ENCODE results near the gene EVC2. TPM values are rescaled to one million over a fixed set of nuclear protein-coding genes. Genes with fewer than 3 reads are reported as not detected.
A peak's percentile ranks its signal among the peaks of the same experiment; 100 is the strongest.

EVC2 gene
- total RNA-seq, 1 experiment from 2014 or later, result 3.2 TPM

GRCh38 chr4:5636766-5637670, 71.3 kb downstream of the EVC2 start:
- TF ChIP-seq EZH2 (IDR thresholded peaks at IDR 0.05; ENCODE audit: low read length, unreplicated experiment) (no peak), CTCF (conservative IDR thresholded peaks at IDR 0.05; ENCODE audit: low read depth, low read length) (no peak), EZH2phosphoT487 (IDR thresholded peaks at IDR 0.05; ENCODE audit: borderline replicate concordance, low read length) (no peak)
- Histone ChIP-seq H3K9me2 (replicated peaks; ENCODE audit: low read length) (no peaks in the 10 kb centered on the region), H4K20me1 (ENCODE audit: low read length) (no peaks in the 10 kb centered on the region), H3K27me3 (ENCODE audit: low read length) (no peaks in the 10 kb centered on the region), H2AFZ (ENCODE audit: low read length) (no peak overlapping the region), H3K9me3 (ENCODE audit: low read length) (no peaks in the 10 kb centered on the region), H3K36me3 (ENCODE audit: low read depth, low read length) (0 out of 2 replicates have a peak, but pooled peaks cover 3% of the 10 kb centered on the region), H3K4me2 (ENCODE audit: low read length) (no peak overlapping the region), H3K9ac (ENCODE audit: low read length) (no peak overlapping the region), H3K27ac (ENCODE audit: low read length) (peak overlapping the region; percentile 66; the same call in 1 of the 2 replicates), H3K4me1 (ENCODE audit: insufficient read depth, low read length) (peaks cover 56% of the 10 kb centered on the region), H3F3A (ENCODE audit: low read length, unreplicated experiment) (no peaks in the 10 kb centered on the region), H3K79me2 (ENCODE audit: low read length) (no peaks in the 10 kb centered on the region), H3K4me3 (ENCODE audit: low read length) (no peak overlapping the region)
- no TSS peak for BruUV-seq (replicated peaks)
- POLR2A ChIA-PET (ENCODE audit: unreplicated experiment), result no interaction called here
- peak; percentile 4 for DNase-seq
- no peak for ATAC-seq
- CTCF ChIA-PET, result no interaction called here
- intact Hi-C loops (cut with micrococcal nuclease), result loop anchor here (2.0 to 5.0 kb wide), 2 partner anchors 110 to 154 kb away; no protein-coding TSS in a partner anchor

GRCh38 chr4:5635826-5636195, 72.5 kb downstream of the EVC2 start:
- intact Hi-C loops (cut with micrococcal nuclease), result loop anchor here (2.0 to 5.0 kb wide), 2 partner anchors 111 to 155 kb away; no protein-coding TSS in a partner anchor
- Histone ChIP-seq H3K36me3 (ENCODE audit: low read depth, low read length) (0 out of 2 replicates have a peak, but pooled peaks cover 3% of the 10 kb centered on the region), H2AFZ (ENCODE audit: low read length) (0 out of 2 replicates have a peak overlapping the region, but pooled peaks have one; percentile 47), H3K4me2 (ENCODE audit: low read length) (peak overlapping the region; percentile 72), H3K79me2 (ENCODE audit: low read length) (no peaks in the 10 kb centered on the region), H3K4me3 (ENCODE audit: low read length) (peak overlapping the region; percentile 16; the same call in 1 of the 2 replicates), H3K9me3 (ENCODE audit: low read length) (no peaks in the 10 kb centered on the region), H4K20me1 (ENCODE audit: low read length) (no peaks in the 10 kb centered on the region), H3K27me3 (ENCODE audit: low read length) (no peaks in the 10 kb centered on the region), H3K4me1 (ENCODE audit: insufficient read depth, low read length) (peaks cover 56% of the 10 kb centered on the region), H3K9ac (ENCODE audit: low read length) (peak overlapping the region; percentile 42), H3F3A (ENCODE audit: low read length, unreplicated experiment) (no peaks in the 10 kb centered on the region), H3K9me2 (replicated peaks; ENCODE audit: low read length) (no peaks in the 10 kb centered on the region), H3K27ac (ENCODE audit: low read length) (peak overlapping the region; percentile 93)
- no peak for TF ChIP-seq EZH2 (IDR thresholded peaks at IDR 0.05; ENCODE audit: low read length, unreplicated experiment)
- no peak for TF ChIP-seq CTCF (conservative IDR thresholded peaks at IDR 0.05; ENCODE audit: low read depth, low read length)
- TF ChIP-seq EZH2phosphoT487 (IDR thresholded peaks at IDR 0.05; ENCODE audit: borderline replicate concordance, low read length), result no peak
- ATAC-seq (peak; percentile 76), DNase-seq (peak; percentile 88)
- ChIA-PET POLR2A (ENCODE audit: unreplicated experiment) (no interaction called here), CTCF (no interaction called here)
- no TSS peak for BruUV-seq (replicated peaks)

- Histone ChIP-seq H3K4me2 (ENCODE audit: low read length) (no peak overlapping the region), H3K9me2 (replicated peaks; ENCODE audit: low read length) (no peaks in the 10 kb centered on the region), H3K27me3 (ENCODE audit: low read length) (no peaks in the 10 kb centered on the region), H4K20me1 (ENCODE audit: low read length) (no peaks in the 10 kb centered on the region), H3K9ac (ENCODE audit: low read length) (no peak overlapping the region), H3K36me3 (ENCODE audit: low read depth, low read length) (no peaks in the 10 kb centered on the region), H2AFZ (ENCODE audit: low read length) (no peak overlapping the region), H3K79me2 (ENCODE audit: low read length) (no peaks in the 10 kb centered on the region), H3F3A (ENCODE audit: low read length, unreplicated experiment) (no peaks in the 10 kb centered on the region), H3K27ac (ENCODE audit: low read length) (no peak overlapping the region), H3K9me3 (ENCODE audit: low read length) (no peaks in the 10 kb centered on the region), H3K4me1 (ENCODE audit: insufficient read depth, low read length) (peaks cover 37% of the 10 kb centered on the region), H3K4me3 (ENCODE audit: low read length) (no peak overlapping the region)
- CTCF ChIA-PET, result no interaction called here
- TF ChIP-seq EZH2phosphoT487 (IDR thresholded peaks at IDR 0.05; ENCODE audit: borderline replicate concordance, low read length), result no peak
- TF ChIP-seq CTCF (conservative IDR thresholded peaks at IDR 0.05; ENCODE audit: low read depth, low read length), result no peak
- TF ChIP-seq EZH2 (IDR thresholded peaks at IDR 0.05; ENCODE audit: low read length, unreplicated experiment), result no peak
- POLR2A ChIA-PET (ENCODE audit: unreplicated experiment), result no interaction called here
- no TSS peak for BruUV-seq (replicated peaks)
- no peak for ATAC-seq
- intact Hi-C loops (cut with micrococcal nuclease), result no loop called here
- DNase-seq, result no peak
Measured at GRCh38 chr4:5632571-5632970, 75.8 kb downstream of the EVC2 start.

All from PC-3 (cell line).